Measurements from ENCODE around the gene NEURL2. TPM values are rescaled to one million over a fixed set of nuclear protein-coding genes. Genes with fewer than 3 reads are reported as not detected.

NEURL2 gene
- total RNA-seq, 2 experiments from 2014 or later = 2.6 TPM

DNA sequence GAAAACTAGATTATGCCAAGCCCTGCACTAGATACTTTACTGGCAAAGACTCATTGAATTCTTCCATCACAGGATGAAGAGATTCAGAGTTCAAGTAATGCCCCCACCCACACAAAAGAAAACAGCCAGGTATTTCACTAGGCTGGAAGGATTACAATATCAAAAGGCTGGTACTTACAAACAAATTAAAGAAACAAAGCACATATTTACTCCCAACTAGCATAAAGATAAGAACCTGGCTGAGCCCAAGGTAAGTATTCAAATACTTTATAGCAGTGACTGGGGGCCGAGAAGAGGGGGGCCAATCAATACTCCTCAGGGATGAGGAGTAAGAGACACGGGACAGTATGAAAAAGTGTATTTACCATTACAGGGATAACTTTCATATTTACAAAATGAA lies 37.5 kb downstream of the NEURL2 start:
- DNase-seq = no peak
- CTCF ChIA-PET = interaction anchor here (1.0 kb wide), 1 partner anchor 105 kb away, joined by 3 read pairs; no protein-coding TSS in a partner anchor
- peaks cover 33% of the 10 kb centered on the region for H3K36me3 Mint-ChIP-seq (ENCODE audit: low read depth)
- H3K4me3 Mint-ChIP-seq = no peak overlapping the region
- H3K9me3 Mint-ChIP-seq = no peaks in the 10 kb centered on the region
- no peak overlapping the region for H3K27ac Mint-ChIP-seq
- H3K27me3 Mint-ChIP-seq = no peaks in the 10 kb centered on the region
- POLR2A ChIA-PET = no interaction called here
- peaks cover 33% of the 10 kb centered on the region for H3K4me1 Mint-ChIP-seq

DNA sequence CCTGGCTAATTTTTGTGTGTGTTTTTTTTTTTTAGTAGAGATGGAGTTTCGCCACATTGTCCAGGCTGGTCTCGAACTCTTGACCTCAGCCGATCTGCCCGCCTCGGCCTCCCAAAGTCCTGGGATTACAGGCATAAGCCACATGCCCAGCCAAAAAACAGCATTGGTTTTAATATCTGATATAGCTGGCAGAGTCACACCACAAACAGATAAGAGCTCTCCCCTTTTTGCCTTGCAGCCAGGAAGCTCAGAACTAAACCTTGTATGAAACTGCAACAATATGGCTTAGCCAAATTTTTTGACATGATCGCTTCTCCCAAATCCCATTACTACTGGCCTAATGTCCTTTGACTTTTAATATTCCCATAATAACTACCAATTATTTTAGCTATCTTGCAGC lies 38.7 kb downstream of the NEURL2 start:
- Mint-ChIP-seq H3K9me3 (no peaks in the 10 kb centered on the region), H3K27me3 (no peaks in the 10 kb centered on the region), H3K4me3 (no peak overlapping the region), H3K4me1 (peaks cover 25% of the 10 kb centered on the region), H3K36me3 (ENCODE audit: low read depth) (peaks cover 34% of the 10 kb centered on the region), H3K27ac (no peak overlapping the region)
- ChIA-PET CTCF (interaction anchor here (0.6 to 1.4 kb wide), 4 partner anchors 8 to 483 kb away, joined by 3 read pairs; no protein-coding TSS in a partner anchor), POLR2A (no interaction called here)
- no peak for DNase-seq

DNA sequence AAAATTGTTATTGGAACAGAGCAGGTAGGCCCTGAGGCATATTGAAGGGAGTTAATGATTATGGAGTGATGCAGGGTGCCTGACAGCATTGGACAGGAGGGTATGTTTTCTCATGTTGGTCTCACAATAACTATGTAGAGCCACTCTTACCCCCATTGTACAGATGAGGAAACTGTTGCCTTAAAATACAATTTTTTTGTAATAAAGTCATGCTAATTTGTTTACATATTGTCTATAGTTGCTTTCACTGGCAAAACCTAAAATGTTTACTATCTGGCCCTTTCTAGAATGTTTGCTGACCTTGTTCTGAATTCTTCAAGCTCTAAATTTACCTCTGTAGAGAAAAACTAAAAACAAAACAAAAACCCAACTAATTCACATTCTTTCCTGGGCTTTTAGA lies 39.5 kb downstream of the NEURL2 start:
- Mint-ChIP-seq H3K4me1 (peaks cover 21% of the 10 kb centered on the region), H3K36me3 (ENCODE audit: low read depth) (peaks cover 32% of the 10 kb centered on the region), H3K27ac (no peak overlapping the region), H3K9me3 (no peaks in the 10 kb centered on the region), H3K4me3 (no peak overlapping the region), H3K27me3 (no peaks in the 10 kb centered on the region)
- DNase-seq = no peak
- ChIA-PET POLR2A (interaction anchor here (0.6 kb wide), 1 partner anchor 81 kb away, joined by 4 read pairs; no protein-coding TSS in a partner anchor), CTCF (interaction anchor here (0.6 to 0.7 kb wide), 2 partner anchors 116 to 483 kb away, joined by 3 to 6 read pairs; no protein-coding TSS in a partner anchor)

DNA sequence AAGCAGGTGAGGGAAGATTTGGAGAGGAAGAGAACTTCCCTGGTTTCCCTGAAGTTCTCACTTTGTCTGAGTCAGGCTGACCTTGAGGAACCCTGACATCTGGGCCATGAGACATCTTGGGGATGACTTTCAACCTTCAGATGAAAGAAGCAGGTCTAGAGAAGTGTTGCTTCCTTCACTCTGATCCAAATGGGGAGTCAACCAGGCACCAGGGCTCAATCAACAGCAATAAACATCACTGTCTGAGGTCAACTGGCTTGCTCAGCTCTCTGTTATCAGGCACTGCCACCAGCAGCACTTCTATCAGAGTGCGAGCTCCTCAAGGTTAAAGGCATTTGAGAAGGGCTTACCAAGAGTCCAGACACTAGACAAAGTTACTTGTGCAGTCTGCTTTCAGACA lies 40.1 kb downstream of the NEURL2 start:
- ChIA-PET POLR2A (interaction anchor here (0.6 kb wide), 1 partner anchor 81 kb away, joined by 4 read pairs; no protein-coding TSS in a partner anchor), CTCF (no interaction called here)
- no peak overlapping the region for H3K27ac Mint-ChIP-seq
- no peak for DNase-seq
- H3K4me1 Mint-ChIP-seq = peaks cover 17% of the 10 kb centered on the region
- peaks cover 34% of the 10 kb centered on the region for H3K36me3 Mint-ChIP-seq (ENCODE audit: low read depth)
- H3K9me3 Mint-ChIP-seq = no peaks in the 10 kb centered on the region
- no peak overlapping the region for H3K4me3 Mint-ChIP-seq
- H3K27me3 Mint-ChIP-seq = no peaks in the 10 kb centered on the region

DNA sequence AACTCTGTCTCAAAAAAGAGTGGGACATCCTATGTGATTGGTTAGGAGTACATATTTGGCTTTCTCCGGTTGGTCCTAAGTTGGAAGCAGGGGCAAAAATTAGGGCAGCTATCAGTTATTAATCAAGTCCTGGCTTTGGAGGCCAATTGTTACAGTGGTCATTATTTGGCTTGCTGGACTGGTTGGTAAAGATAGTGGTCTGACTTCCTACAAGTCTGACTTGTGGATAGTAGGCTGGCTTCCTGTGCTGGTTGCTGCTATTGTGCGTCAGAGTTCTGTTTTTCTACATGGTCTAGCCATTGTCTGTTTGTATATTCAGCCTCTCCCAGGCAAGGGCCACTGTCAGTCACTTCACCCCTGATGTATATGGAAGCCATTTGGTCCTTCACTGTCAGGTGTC lies 40.8 kb downstream of the NEURL2 start:
- no peaks in the 10 kb centered on the region for H3K27me3 Mint-ChIP-seq
- no peak overlapping the region for H3K27ac Mint-ChIP-seq
- ChIA-PET CTCF (interaction anchor here (0.6 to 1.1 kb wide), 2 partner anchors 14 to 78 kb away, joined by 3 to 6 read pairs; no protein-coding TSS in a partner anchor), POLR2A (interaction anchor here (0.6 kb wide), 1 partner anchor 921 kb away, joined by 6 read pairs; no protein-coding TSS in a partner anchor)
- H3K36me3 Mint-ChIP-seq (ENCODE audit: low read depth) = peaks cover 34% of the 10 kb centered on the region
- no peaks in the 10 kb centered on the region for H3K9me3 Mint-ChIP-seq
- H3K4me3 Mint-ChIP-seq = no peak overlapping the region
- peaks cover 12% of the 10 kb centered on the region for H3K4me1 Mint-ChIP-seq
- no peak for DNase-seq

DNA sequence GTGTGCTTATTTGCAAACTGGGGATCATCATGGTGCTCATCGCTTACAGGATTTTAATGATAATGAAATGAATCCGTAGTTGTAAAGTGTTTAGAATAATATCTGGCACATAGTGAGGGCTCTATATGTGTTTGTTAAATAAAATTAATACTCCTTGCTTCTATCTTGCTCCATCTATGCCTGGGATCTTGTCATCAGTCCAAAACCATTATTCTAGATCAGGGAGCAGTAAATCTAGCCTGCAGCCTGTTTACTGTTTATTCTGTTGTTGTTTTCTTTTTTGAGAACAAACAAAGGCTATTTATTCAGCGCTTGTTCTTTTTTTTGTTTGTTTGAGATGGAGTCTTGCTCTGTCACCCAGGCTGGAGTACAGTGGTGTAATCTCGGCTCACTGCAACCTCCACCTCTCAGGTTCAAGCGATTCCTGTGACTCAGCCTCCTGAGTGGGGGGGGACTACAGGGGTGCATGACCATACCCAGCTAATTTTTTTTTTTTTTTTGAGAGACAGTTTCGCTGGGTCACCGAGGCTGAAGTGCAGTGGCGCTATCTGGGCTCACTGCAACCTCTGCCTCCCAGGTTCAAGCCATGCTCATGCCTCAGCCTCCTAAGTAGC lies 41.9 kb downstream of the NEURL2 start:
- peaks cover 33% of the 10 kb centered on the region for H3K36me3 Mint-ChIP-seq (ENCODE audit: low read depth)
- no peak overlapping the region for H3K4me3 Mint-ChIP-seq
- H3K4me1 Mint-ChIP-seq = peaks cover 4% of the 10 kb centered on the region
- H3K9me3 Mint-ChIP-seq = no peaks in the 10 kb centered on the region
- POLR2A ChIA-PET = interaction anchor here (0.6 kb wide), 1 partner anchor 114 kb away, joined by 7 read pairs; no protein-coding TSS in a partner anchor
- DNase-seq = no peak
- no peak overlapping the region for H3K27ac Mint-ChIP-seq
- CTCF ChIA-PET = interaction anchor here (0.6 to 1.1 kb wide), 2 partner anchors 15 to 19 kb away, joined by 3 to 6 read pairs; no protein-coding TSS in a partner anchor
- no peaks in the 10 kb centered on the region for H3K27me3 Mint-ChIP-seq

DNA sequence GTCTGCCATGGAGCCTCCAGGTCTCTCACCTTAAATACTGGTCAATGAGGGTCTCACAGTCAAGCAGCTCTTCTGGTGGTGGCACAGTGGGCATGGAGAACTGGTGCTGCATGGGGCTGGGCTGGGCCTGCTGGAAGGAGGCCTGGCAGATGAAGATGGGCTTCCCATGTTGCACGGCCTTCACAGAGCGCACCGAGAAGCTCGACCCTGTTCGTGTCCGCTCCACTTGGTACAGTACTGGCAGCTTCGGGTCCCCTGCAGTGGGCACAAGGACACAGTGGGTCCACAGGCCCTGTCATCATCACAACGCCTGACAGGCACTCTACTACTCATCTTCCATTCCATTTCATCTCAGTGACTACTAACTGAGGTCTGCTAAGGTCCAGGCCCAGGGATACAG lies 42.6 kb downstream of the NEURL2 start:
- H3K4me1 Mint-ChIP-seq = peaks cover under 1% of the 10 kb centered on the region
- ChIA-PET CTCF (no interaction called here), POLR2A (no interaction called here)
- H3K36me3 Mint-ChIP-seq (ENCODE audit: low read depth) = peaks cover 29% of the 10 kb centered on the region
- H3K27me3 Mint-ChIP-seq = no peaks in the 10 kb centered on the region
- no peak overlapping the region for H3K4me3 Mint-ChIP-seq
- DNase-seq = no peak
- H3K9me3 Mint-ChIP-seq = no peaks in the 10 kb centered on the region
- no peak overlapping the region for H3K27ac Mint-ChIP-seq

DNA sequence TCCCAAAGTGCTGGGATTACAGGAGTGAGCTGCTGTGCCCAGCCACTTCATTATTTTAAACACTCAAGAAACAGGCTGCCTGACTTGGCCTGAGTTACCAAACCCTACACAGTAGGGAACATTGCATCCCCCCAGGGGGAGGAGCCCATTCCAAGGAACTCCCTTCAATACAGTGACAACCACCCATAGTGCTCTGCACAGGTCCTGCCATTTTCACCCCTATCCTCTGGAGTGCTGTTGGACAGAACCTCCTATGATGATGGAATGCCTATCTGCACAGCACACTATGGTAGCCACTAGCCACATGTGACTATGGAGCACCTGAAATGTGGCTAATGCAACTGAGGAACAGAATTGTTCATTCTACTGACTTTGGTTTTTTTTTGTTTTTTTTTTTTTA lies 45.6 kb downstream of the NEURL2 start:
- H3K36me3 Mint-ChIP-seq (ENCODE audit: low read depth) = peaks cover 22% of the 10 kb centered on the region
- no peaks in the 10 kb centered on the region for H3K4me1 Mint-ChIP-seq
- H3K27ac Mint-ChIP-seq = no peak overlapping the region
- no peak for DNase-seq
- POLR2A ChIA-PET = no interaction called here
- no peaks in the 10 kb centered on the region for H3K9me3 Mint-ChIP-seq
- CTCF ChIA-PET = no interaction called here
- H3K4me3 Mint-ChIP-seq = no peak overlapping the region
- H3K27me3 Mint-ChIP-seq = no peaks in the 10 kb centered on the region

DNA sequence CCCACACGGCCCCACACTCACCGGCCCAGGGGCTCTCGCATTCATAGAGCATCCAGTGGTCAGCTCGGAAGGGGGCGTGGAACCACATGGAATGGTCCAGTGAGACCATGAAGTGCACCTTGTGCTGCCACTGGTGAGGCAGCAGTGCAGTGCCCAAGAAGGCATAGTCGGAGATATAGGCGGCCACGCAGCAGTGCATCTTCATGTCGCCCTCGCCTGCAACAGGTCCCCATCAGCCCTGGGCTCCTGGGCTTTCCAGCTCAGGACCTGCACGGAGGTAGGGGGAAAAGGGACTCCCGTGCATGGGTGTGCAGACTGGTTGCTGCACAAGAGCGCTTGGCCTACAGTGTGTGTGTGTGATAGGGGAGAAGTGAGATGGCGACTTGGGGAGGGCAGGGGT lies 47.5 kb downstream of the NEURL2 start:
- POLR2A ChIA-PET = no interaction called here
- CTCF ChIA-PET = interaction anchor here (1.1 kb wide), 1 partner anchor 9 kb away, joined by 3 read pairs; no protein-coding TSS in a partner anchor
- H3K36me3 Mint-ChIP-seq (ENCODE audit: low read depth) = peaks cover 14% of the 10 kb centered on the region
- no peak overlapping the region for H3K4me3 Mint-ChIP-seq
- no peak for DNase-seq
- no peaks in the 10 kb centered on the region for H3K4me1 Mint-ChIP-seq
- H3K27ac Mint-ChIP-seq = no peak overlapping the region
- no peaks in the 10 kb centered on the region for H3K27me3 Mint-ChIP-seq
- no peaks in the 10 kb centered on the region for H3K9me3 Mint-ChIP-seq

DNA sequence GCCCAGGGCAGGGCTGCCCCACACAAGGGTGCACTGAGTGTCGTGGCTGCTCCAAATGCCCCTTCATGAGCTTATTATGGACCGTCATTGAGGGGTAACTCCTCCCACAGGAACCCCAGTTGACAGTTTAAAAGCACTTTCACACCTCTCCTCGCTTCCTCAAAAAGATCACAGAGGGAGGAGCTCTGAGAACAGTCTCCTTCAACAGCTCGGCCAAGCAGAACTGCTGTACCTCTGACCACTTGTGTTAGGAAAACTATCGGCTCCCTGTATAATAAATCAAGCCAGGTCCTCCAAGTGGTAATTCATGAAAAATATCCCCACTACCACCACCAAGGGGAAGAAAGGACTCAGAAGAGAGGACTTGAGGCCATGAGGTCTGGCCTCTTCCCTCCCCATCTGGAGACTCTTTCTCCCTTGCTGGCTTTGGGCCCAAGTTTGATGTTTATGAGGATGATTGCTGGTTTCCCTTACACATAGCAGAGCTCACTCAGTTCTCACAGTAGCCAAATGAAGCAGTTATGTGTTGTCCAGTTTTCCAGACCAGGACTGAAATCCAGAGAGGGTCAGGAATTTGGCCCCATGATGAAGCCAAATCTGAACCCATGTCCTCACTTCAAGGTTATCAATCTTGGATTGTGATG lies 48.7 kb downstream of the NEURL2 start:
- Mint-ChIP-seq H3K4me1 (no peaks in the 10 kb centered on the region), H3K4me3 (no peak overlapping the region), H3K36me3 (ENCODE audit: low read depth) (peaks cover 12% of the 10 kb centered on the region), H3K27me3 (no peaks in the 10 kb centered on the region), H3K27ac (no peak overlapping the region), H3K9me3 (no peaks in the 10 kb centered on the region)
- DNase-seq = no peak
- ChIA-PET CTCF (interaction anchor here (0.8 to 1.4 kb wide), 4 partner anchors 10 to 15 kb away, joined by 3 to 6 read pairs (median 3); partner anchors contain the start of genes ACOT8 and ZSWIM3), POLR2A (interaction anchor here (0.6 kb wide), 1 partner anchor 42 kb away, joined by 3 read pairs; no protein-coding TSS in a partner anchor)

DNA sequence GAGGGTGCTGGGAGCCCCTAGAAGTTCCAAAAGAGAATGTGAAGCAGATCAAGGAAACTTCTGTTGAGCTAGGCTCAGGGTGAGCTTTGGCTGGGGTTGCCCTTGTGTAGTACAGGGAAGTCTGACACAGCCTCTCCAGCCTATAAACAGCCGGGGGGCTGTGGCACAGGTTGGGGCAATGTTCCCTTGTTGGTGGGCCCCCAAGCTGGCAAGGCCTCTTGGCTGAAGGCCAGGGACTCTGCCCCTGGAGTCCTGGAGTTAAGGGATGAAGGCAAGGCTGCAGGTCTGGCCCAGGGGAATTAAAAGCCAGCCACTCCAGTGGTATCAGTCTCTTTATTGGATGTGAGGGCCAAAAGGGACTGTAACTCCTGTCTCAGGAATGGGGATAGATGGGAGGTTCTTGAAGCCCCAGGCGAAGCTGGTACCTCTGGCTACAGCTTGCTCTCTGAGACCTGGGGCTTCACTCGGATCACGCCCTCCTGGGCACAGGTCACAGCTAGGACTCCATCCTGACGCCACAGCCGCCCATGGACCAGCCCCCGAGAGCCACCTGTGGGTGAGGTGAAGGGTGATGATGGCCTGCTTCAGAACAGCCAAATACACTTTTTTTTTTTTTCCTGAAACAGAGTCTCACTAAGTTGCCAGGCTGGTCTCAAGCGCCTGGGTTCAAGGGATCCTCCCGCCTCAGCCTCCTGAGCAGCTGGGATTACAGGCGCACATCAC lies 49.4 kb downstream of the NEURL2 start:
- no peak overlapping the region for H3K4me3 Mint-ChIP-seq
- no peak overlapping the region for H3K27ac Mint-ChIP-seq
- no peaks in the 10 kb centered on the region for H3K9me3 Mint-ChIP-seq
- H3K27me3 Mint-ChIP-seq = no peaks in the 10 kb centered on the region
- no peaks in the 10 kb centered on the region for H3K4me1 Mint-ChIP-seq
- POLR2A ChIA-PET = interaction anchor here (0.6 kb wide), 1 partner anchor 42 kb away, joined by 3 read pairs; no protein-coding TSS in a partner anchor
- DNase-seq = no peak
- CTCF ChIA-PET = interaction anchor here (0.8 to 2.4 kb wide), 6 partner anchors 11 to 74 kb away, joined by 3 to 6 read pairs (median 4); partner anchors contain the start of genes CTSA and NEURL2
- peaks cover 12% of the 10 kb centered on the region for H3K36me3 Mint-ChIP-seq (ENCODE audit: low read depth)

DNA sequence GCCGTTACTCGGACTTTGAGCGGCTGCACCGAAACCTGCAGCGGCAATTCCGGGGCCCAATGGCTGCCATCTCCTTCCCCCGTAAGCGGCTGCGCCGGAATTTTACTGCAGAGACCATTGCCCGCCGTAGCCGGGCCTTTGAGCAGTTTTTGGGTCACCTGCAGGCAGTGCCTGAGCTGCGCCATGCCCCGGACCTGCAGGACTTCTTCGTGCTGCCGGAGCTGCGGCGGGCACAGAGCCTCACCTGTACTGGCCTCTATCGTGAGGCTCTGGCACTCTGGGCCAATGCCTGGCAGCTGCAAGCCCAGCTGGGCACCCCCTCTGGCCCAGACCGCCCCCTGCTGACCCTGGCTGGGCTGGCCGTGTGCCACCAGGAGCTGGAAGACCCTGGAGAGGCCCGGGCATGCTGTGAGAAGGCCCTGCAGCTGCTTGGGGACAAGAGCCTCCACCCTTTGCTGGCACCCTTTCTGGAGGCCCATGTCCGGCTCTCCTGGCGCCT lies 50.3 kb downstream of the NEURL2 start:
- Mint-ChIP-seq H3K27ac (no peak overlapping the region), H3K4me3 (no peak overlapping the region), H3K9me3 (no peaks in the 10 kb centered on the region)

More for the DNA sequence above, 50.3 kb downstream of the NEURL2 start:
- Mint-ChIP-seq H3K27me3 (no peaks in the 10 kb centered on the region), H3K36me3 (ENCODE audit: low read depth) (peaks cover 9% of the 10 kb centered on the region), H3K4me1 (no peaks in the 10 kb centered on the region)
- CTCF ChIA-PET = interaction anchor here (0.8 to 2.4 kb wide), 4 partner anchors 23 to 75 kb away, joined by 3 to 6 read pairs (median 4); partner anchors contain the start of genes CTSA and NEURL2
- POLR2A ChIA-PET = no interaction called here
- DNase-seq = no peak
